ENCODE data around the gene RASGRP4. TPM values are rescaled to one million over a fixed set of nuclear protein-coding genes. Genes with fewer than 3 reads are reported as not detected.
A peak's percentile ranks its signal among the peaks of the same experiment; 100 is the strongest.

RASGRP4 gene
- total RNA-seq, 1 experiment from 2014 or later = not detected

DNA sequence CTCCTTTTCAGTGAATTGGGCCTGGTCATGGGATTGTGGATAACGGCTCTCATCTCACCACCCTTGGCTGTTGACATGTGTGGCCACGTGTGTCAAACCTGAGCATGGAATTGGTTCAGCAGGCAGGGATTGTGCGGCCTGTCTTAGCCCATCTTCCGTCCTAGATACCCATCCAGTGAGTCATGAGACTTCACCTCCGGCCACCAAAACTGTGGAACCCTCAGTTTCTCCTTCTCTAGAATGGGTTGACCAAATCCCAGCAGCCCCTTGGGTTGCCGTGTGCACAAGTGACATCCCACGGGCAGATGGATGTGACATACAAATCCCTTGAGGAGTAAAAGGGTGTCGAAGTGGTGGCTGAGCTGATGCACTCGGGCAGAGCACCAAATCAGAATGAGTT lies 44.9 kb downstream of the RASGRP4 start:
- no peak for ATAC-seq

DNA sequence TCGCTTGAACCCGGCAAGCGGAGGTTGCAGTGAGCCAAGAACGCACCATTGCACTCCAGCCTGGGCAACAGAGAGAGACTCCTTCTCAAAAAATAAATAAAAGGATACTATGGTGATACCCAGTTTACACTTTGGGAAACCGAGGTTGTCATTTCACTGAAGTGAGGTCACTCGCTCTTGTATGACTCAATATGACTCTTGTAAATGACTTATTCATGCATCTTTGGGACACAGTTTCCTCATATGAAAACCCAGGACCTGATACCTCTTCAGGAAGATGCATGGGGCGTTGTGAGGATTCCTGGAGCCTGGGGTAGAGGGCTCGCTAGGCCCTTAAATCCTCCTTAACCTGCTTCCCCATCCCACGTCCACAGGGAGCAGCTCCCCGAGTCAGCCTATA lies 47.2 kb downstream of the RASGRP4 start:
- DNase-seq = no peak
- CTCF ChIA-PET = no interaction called here
- H3K27ac ChIP-seq (ENCODE audit: low read length) = no peak overlapping the region
- BruUV-seq (replicated peaks) = no TSS peak
- ATAC-seq = no peak
- H3K79me2 ChIP-seq (ENCODE audit: low read length) = peaks cover 36% of the 10 kb centered on the region
- peaks cover 15% of the 10 kb centered on the region for H3K4me1 ChIP-seq (ENCODE audit: insufficient read depth, low read length)
- POLR2A ChIA-PET (ENCODE audit: unreplicated experiment) = no interaction called here
- no peaks in the 10 kb centered on the region for H3K27me3 ChIP-seq (ENCODE audit: low read length)
- no peak overlapping the region for H3K4me2 ChIP-seq (ENCODE audit: low read length)
- peaks cover 23% of the 10 kb centered on the region for H3K36me3 ChIP-seq (ENCODE audit: low read depth, low read length)
- no peaks in the 10 kb centered on the region for H3K9me3 ChIP-seq (ENCODE audit: low read length)
- no peaks in the 10 kb centered on the region for H3F3A ChIP-seq (ENCODE audit: low read length, unreplicated experiment)
- TF ChIP-seq EZH2phosphoT487 (IDR thresholded peaks at IDR 0.05; ENCODE audit: borderline replicate concordance, low read length) = no peak
- TF ChIP-seq, protein P1, sequence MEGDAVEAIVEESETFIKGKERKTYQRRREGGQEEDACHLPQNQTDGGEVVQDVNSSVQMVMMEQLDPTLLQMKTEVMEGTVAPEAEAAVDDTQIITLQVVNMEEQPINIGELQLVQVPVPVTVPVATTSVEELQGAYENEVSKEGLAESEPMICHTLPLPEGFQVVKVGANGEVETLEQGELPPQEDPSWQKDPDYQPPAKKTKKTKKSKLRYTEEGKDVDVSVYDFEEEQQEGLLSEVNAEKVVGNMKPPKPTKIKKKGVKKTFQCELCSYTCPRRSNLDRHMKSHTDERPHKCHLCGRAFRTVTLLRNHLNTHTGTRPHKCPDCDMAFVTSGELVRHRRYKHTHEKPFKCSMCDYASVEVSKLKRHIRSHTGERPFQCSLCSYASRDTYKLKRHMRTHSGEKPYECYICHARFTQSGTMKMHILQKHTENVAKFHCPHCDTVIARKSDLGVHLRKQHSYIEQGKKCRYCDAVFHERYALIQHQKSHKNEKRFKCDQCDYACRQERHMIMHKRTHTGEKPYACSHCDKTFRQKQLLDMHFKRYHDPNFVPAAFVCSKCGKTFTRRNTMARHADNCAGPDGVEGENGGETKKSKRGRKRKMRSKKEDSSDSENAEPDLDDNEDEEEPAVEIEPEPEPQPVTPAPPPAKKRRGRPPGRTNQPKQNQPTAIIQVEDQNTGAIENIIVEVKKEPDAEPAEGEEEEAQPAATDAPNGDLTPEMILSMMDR (conservative IDR thresholded peaks at IDR 0.05; ENCODE audit: low read depth, low read length) = no peak
- TF ChIP-seq EZH2 (IDR thresholded peaks at IDR 0.05; ENCODE audit: low read length, unreplicated experiment) = no peak
- H3K9ac ChIP-seq (ENCODE audit: low read length) = no peak overlapping the region
- H3K9me2 ChIP-seq (replicated peaks; ENCODE audit: low read length) = no peaks in the 10 kb centered on the region
- H4K20me1 ChIP-seq (ENCODE audit: low read length) = peaks cover 16% of the 10 kb centered on the region; the same call in 1 of the 2 replicates
- no peak overlapping the region for H2AFZ ChIP-seq (ENCODE audit: low read length)
- H3K4me3 ChIP-seq (ENCODE audit: low read length) = no peak overlapping the region
- intact Hi-C loops (cut with micrococcal nuclease) = no loop called here

More for the DNA sequence above, 44.9 kb downstream of the RASGRP4 start:
- Histone ChIP-seq H3K4me1 (ENCODE audit: insufficient read depth, low read length) (peaks cover 8% of the 10 kb centered on the region), H3F3A (ENCODE audit: low read length, unreplicated experiment) (no peaks in the 10 kb centered on the region), H2AFZ (ENCODE audit: low read length) (no peak overlapping the region), H3K4me2 (ENCODE audit: low read length) (no peak overlapping the region), H3K4me3 (ENCODE audit: low read length) (no peak overlapping the region), H3K27ac (ENCODE audit: low read length) (no peak overlapping the region), H3K9ac (ENCODE audit: low read length) (no peak overlapping the region), H3K9me3 (ENCODE audit: low read length) (no peaks in the 10 kb centered on the region), H3K9me2 (replicated peaks; ENCODE audit: low read length) (no peaks in the 10 kb centered on the region), H4K20me1 (ENCODE audit: low read length) (peaks cover 10% of the 10 kb centered on the region; the same call in 1 of the 2 replicates), H3K79me2 (ENCODE audit: low read length) (peaks cover 21% of the 10 kb centered on the region), H3K27me3 (ENCODE audit: low read length) (no peaks in the 10 kb centered on the region), H3K36me3 (ENCODE audit: low read depth, low read length) (peaks cover 23% of the 10 kb centered on the region)
- no peak for DNase-seq
- ChIA-PET CTCF (no interaction called here), POLR2A (ENCODE audit: unreplicated experiment) (no interaction called here)
- intact Hi-C loops (cut with micrococcal nuclease) = no loop called here
- TF ChIP-seq EZH2 (IDR thresholded peaks at IDR 0.05; ENCODE audit: low read length, unreplicated experiment) (no peak), EZH2phosphoT487 (IDR thresholded peaks at IDR 0.05; ENCODE audit: borderline replicate concordance, low read length) (no peak)
- TF ChIP-seq, protein P1 (conservative IDR thresholded peaks at IDR 0.05; ENCODE audit: low read depth, low read length) = no peak
- BruUV-seq (replicated peaks) = no TSS peak

DNA sequence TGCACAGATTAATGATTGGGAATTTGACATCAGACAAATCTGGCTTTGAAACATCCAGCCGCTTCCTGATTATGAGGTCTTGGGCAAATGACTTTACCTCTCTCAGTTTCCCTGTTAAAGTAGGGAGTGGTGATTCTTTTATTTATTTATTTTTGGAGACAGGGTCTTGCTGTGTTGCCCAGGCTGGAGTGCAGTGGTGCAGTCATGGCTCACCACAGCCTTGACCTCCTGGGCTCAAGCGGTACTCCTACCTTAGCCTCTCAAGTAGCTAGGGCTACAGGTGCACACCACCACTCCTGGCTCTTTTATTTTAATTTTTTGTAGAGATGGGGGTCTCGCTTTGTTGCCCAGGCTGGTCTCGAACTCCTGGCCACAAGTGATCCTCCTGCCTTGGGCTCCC lies 49.0 kb downstream of the RASGRP4 start:
- Histone ChIP-seq H3K9ac (ENCODE audit: low read length) (no peak overlapping the region), H3K36me3 (ENCODE audit: low read depth, low read length) (peaks cover 15% of the 10 kb centered on the region), H3K4me1 (ENCODE audit: insufficient read depth, low read length) (peaks cover 15% of the 10 kb centered on the region), H2AFZ (ENCODE audit: low read length) (no peak overlapping the region), H4K20me1 (ENCODE audit: low read length) (peaks cover 16% of the 10 kb centered on the region; the same call in 1 of the 2 replicates), H3K9me3 (ENCODE audit: low read length) (no peaks in the 10 kb centered on the region), H3K4me3 (ENCODE audit: low read length) (no peak overlapping the region; the same call in 1 of the 2 replicates), H3K9me2 (replicated peaks; ENCODE audit: low read length) (no peaks in the 10 kb centered on the region), H3K27me3 (ENCODE audit: low read length) (no peaks in the 10 kb centered on the region), H3K27ac (ENCODE audit: low read length) (no peak overlapping the region), H3K4me2 (ENCODE audit: low read length) (peak overlapping the region; percentile 98; the same call in 1 of the 2 replicates), H3F3A (ENCODE audit: low read length, unreplicated experiment) (no peaks in the 10 kb centered on the region), H3K79me2 (ENCODE audit: low read length) (peaks cover 36% of the 10 kb centered on the region)
- CTCF ChIA-PET = no interaction called here
- BruUV-seq (replicated peaks) = no TSS peak
- ATAC-seq = no peak
- intact Hi-C loops (cut with micrococcal nuclease) = no loop called here
- TF ChIP-seq, protein P1 (conservative IDR thresholded peaks at IDR 0.05; ENCODE audit: low read depth, low read length) = no peak
- TF ChIP-seq EZH2 (IDR thresholded peaks at IDR 0.05; ENCODE audit: low read length, unreplicated experiment) (no peak), EZH2phosphoT487 (IDR thresholded peaks at IDR 0.05; ENCODE audit: borderline replicate concordance, low read length) (no peak)
- no peak for DNase-seq
- POLR2A ChIA-PET (ENCODE audit: unreplicated experiment) = no interaction called here

Data from PC-3 (cell line).